HFF-Myc (cell line): ENCODE results near the gene AOX1.

ENCODE experiments used
- DNase-seq: peaks from one replicate; pipeline ENCODE4 v3.0.0-alpha.2; 2011; ENCODE audit warnings: low read depth; ENCODE audit errors: extremely low read depth
- H3K4me3 ChIP-seq: replicated peaks from 2 replicates; pipeline ENCODE4 v1.5.1; 2011; ENCODE audit warnings: low read depth, mild to moderate bottlenecking, control low read depth, low read length
- TF ChIP-seq, protein P1 (sequence below): IDR thresholded peaks from 2 replicates; pipeline ENCODE4 v1.5.1; 2012; ENCODE audit warnings: mild to moderate bottlenecking, low read depth, low read length, control low read depth; ENCODE audit errors: missing control alignments

Gene AOX1

DNA sequence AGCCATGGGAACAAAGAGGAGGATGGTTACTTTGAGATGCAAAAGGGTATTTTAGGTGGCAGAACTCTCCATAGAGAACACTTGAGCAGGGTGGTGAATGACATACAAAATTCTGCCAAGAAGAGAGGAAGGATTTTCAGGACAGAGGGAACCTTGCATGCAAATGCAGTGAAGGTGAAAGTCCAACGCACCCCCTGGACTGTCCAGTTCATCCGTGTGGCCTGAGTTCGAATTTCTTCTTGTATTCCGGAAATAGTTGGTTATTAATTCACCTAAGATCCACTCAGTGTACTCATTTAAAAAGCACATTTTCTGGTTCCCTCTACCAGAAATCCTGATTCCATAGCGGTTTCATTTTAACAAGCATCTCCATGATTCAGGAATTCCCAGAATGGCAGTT, 5.5 kb downstream of the AOX1 start:
- H3K4me3 ChIP-seq = no peak overlapping the region
- DNase-seq = no peak
- TF ChIP-seq, protein P1, sequence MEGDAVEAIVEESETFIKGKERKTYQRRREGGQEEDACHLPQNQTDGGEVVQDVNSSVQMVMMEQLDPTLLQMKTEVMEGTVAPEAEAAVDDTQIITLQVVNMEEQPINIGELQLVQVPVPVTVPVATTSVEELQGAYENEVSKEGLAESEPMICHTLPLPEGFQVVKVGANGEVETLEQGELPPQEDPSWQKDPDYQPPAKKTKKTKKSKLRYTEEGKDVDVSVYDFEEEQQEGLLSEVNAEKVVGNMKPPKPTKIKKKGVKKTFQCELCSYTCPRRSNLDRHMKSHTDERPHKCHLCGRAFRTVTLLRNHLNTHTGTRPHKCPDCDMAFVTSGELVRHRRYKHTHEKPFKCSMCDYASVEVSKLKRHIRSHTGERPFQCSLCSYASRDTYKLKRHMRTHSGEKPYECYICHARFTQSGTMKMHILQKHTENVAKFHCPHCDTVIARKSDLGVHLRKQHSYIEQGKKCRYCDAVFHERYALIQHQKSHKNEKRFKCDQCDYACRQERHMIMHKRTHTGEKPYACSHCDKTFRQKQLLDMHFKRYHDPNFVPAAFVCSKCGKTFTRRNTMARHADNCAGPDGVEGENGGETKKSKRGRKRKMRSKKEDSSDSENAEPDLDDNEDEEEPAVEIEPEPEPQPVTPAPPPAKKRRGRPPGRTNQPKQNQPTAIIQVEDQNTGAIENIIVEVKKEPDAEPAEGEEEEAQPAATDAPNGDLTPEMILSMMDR = no peak

DNA sequence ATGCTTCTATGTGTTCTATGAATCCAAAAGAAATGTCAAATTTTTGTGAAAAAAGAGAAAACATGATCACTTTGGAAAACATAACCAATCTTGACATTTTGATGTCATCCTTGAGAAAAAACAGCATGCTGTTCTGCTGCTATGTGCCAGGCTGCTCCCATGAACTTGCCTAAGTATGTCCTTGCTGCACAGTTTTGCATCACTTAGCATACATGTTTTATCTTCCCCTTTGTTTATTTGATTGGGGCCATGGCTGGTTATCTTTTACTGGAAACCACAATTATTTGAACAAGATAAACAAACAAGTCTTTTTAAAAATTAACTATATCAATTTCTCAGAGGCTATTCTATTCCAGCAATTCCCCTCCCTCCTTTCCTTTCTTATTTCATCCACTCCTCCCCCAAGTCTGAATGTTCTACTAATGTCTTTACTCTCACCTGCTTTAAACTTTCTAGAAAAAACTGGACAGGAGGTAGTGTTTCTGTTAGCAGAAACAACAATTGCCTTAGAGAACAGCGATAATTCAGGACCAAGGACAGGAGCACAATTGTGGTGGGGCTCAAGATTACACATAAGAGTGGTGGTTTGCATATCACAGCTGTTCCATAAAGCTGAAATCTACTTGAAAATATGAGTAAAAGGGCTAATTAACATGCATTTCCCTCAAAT, 6.7 kb downstream of the AOX1 start:
- DNase-seq = peak; percentile 19
- H3K4me3 ChIP-seq = no peak overlapping the region
- TF ChIP-seq, protein P1 = no peak

DNA sequence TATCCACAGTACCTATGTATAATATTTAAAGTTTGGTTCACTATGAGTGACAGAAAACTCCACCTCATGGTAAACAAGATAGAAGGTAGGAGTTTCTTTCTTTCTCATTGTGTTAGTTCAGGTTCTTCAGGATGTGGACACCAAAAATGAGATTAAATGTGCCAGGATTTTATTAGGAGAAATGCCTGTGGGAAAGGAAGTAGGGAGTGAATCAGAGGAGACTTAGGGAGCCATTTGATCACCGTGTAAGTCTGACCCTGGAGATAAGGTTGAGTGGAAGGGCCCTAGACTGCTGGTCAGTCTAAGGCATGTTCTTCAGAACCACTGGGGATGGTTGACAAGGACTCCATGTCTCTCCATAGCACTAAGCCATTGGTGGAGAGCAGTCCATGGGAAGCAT, 8.1 kb downstream of the AOX1 start:
- no peak overlapping the region for H3K4me3 ChIP-seq
- DNase-seq = no peak
- TF ChIP-seq, protein P1 = no peak

- DNase-seq = no peak
- TF ChIP-seq, protein P1 = no peak
- H3K4me3 ChIP-seq = no peak overlapping the region
Observed at GRCh38 chr2:200595913-200596312, 10.1 kb downstream of the AOX1 start.

GRCh38 chr2:200596774-200597570, 11.2 kb downstream of the AOX1 start:
- no peak for DNase-seq
- TF ChIP-seq, protein P1 = no peak
- no peak overlapping the region for H3K4me3 ChIP-seq

DNA sequence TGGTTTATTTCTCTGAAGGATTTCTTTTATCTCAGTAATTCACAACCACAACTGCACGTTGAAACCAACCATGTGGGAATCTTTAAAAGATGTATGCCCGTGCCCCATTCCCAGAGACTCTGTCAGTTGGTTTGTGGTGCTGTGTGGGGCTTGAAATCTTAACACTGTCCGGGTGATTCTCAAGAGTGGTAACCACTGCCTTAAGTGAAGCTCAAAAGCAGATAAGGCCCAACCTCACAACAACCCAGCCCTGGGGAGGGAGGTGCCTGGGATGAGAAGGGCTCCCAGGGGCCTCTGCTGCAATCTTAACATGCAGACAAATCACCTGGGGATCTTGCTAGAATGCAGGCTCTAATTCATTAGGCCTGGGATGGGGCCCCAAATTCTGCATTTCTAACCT, 13.4 kb downstream of the AOX1 start:
- TF ChIP-seq, protein P1 = no peak
- no peak overlapping the region for H3K4me3 ChIP-seq
- DNase-seq = no peak
